DND-41 (cell line): ENCODE results near the gene ERC2.

ENCODE experiments used
- ATAC-seq: fragments of 200-7000 bp; cut with Tn5 transposase; 3 replicates; pipeline ENCODE4 v1.9.1; 2021; ENCODE audit warnings: low read depth; ENCODE audit not compliant: insufficient read depth
- DNase-seq: peaks from one replicate; pipeline ENCODE4 v3.0.0-alpha.2; 2020
- H2AFZ ChIP-seq: 2 replicates; pipeline ENCODE4 v1.6.0; 2012; ENCODE audit warnings: low read depth, low read length
- H3K27ac ChIP-seq: 2 replicates; pipeline ENCODE4 v1.5.1; 2012; ENCODE audit warnings: low read length, inconsistent platforms
- H3K27me3 ChIP-seq: fragments of 200-600 bp; sonication (generic); 2 replicates; pipeline ENCODE4 v1.6.0; 2012; ENCODE audit warnings: low read length, mild to moderate bottlenecking, inconsistent platforms; ENCODE audit not compliant: insufficient read depth, poor library complexity
- H3K36me3 ChIP-seq: 2 replicates; pipeline ENCODE4 v1.5.1; 2012; ENCODE audit warnings: low read length, inconsistent platforms; ENCODE audit not compliant: insufficient read depth
- H3K4me1 ChIP-seq: 2 replicates; pipeline ENCODE4 v1.5.1; 2012; ENCODE audit warnings: mild to moderate bottlenecking, low read length; ENCODE audit not compliant: insufficient read depth
- H3K4me2 ChIP-seq: 2 replicates; pipeline ENCODE4 v1.6.0; 2012; ENCODE audit warnings: mild to moderate bottlenecking, moderate library complexity, low read length, inconsistent platforms; ENCODE audit not compliant: insufficient read depth
- H3K4me3 ChIP-seq, 2 experiments: fragments of 200-600 bp in 1 of 2; shearing (Covaris generic) in 1 of 2; 2 replicates each; pipeline ENCODE4 v1.5.1; 2012 to 2016; ENCODE audit warnings: inconsistent platforms in 2 of 2, low read length in 2 of 2, mild to moderate bottlenecking in 2 of 2, low read depth in 1 of 2, moderate library complexity in 1 of 2
- H3K79me2 ChIP-seq: 2 replicates; pipeline ENCODE4 v1.6.0; 2012; ENCODE audit warnings: low read length, inconsistent platforms; ENCODE audit not compliant: insufficient read depth
- H3K9ac ChIP-seq: 2 replicates; pipeline ENCODE4 v1.6.0; 2012; ENCODE audit warnings: low read depth, mild to moderate bottlenecking, inconsistent platforms, low read length, moderate library complexity
- H3K9me3 ChIP-seq: 2 replicates; pipeline ENCODE4 v1.5.1; 2012; ENCODE audit warnings: low read length, moderate library complexity, mild to moderate bottlenecking, inconsistent platforms; ENCODE audit not compliant: insufficient read depth, severe bottlenecking
- H4K20me1 ChIP-seq: 2 replicates; pipeline ENCODE4 v1.6.0; 2012; ENCODE audit warnings: low read length; ENCODE audit not compliant: insufficient read depth
- EZH2 ChIP-seq: IDR thresholded peaks from 3 replicates; pipeline ENCODE4 v1.6.1; 2012; ENCODE audit warnings: borderline replicate concordance, low read depth, mild to moderate bottlenecking, moderate library complexity, low read length, inconsistent platforms; ENCODE audit not compliant: severe bottlenecking
- TF ChIP-seq, protein P1 (sequence below): IDR thresholded peaks from 2 replicates; pipeline ENCODE4 v1.5.1; 2012; ENCODE audit warnings: borderline replicate concordance, low read length, moderate library complexity, mild to moderate bottlenecking; ENCODE audit not compliant: poor library complexity, severe bottlenecking; ENCODE audit errors: extremely low read depth

The ERC2 gene

DNA sequence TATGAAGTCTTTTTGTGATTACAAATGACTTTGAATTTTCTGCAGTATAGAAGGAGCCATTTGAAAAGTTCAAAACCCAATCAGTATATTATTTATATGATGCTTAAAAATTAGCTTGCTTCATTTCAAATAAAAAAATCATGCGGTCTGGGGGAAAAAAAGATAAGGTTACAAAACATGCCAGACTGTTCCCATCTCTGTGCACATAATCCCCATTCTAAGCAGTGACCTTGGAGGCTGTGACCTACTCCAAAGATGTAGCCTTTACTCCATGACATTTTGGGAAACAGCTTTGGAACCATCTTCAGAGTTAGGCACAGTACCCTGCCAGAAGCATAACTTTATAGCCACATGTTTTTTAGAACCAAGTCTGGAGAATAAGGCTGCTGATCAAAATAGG is 533.5 kb downstream of the ERC2 start:
- TF ChIP-seq, protein P1, sequence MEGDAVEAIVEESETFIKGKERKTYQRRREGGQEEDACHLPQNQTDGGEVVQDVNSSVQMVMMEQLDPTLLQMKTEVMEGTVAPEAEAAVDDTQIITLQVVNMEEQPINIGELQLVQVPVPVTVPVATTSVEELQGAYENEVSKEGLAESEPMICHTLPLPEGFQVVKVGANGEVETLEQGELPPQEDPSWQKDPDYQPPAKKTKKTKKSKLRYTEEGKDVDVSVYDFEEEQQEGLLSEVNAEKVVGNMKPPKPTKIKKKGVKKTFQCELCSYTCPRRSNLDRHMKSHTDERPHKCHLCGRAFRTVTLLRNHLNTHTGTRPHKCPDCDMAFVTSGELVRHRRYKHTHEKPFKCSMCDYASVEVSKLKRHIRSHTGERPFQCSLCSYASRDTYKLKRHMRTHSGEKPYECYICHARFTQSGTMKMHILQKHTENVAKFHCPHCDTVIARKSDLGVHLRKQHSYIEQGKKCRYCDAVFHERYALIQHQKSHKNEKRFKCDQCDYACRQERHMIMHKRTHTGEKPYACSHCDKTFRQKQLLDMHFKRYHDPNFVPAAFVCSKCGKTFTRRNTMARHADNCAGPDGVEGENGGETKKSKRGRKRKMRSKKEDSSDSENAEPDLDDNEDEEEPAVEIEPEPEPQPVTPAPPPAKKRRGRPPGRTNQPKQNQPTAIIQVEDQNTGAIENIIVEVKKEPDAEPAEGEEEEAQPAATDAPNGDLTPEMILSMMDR = no peak
- no peak for TF ChIP-seq EZH2
- H2AFZ ChIP-seq = no peak overlapping the region
- H3K9me3 ChIP-seq = no peaks in the 10 kb centered on the region

GRCh38 chr3:55929154-55929869 is 539.0 kb downstream of the ERC2 start:
- no peaks in the 10 kb centered on the region for H3K4me1 ChIP-seq
- no peak overlapping the region for H3K27ac ChIP-seq
- H4K20me1 ChIP-seq = no peaks in the 10 kb centered on the region
- TF ChIP-seq, protein P1 = no peak
- no peak for TF ChIP-seq EZH2
- no peak for DNase-seq
- no peak for ATAC-seq
- no peaks in the 10 kb centered on the region for H3K79me2 ChIP-seq
- H2AFZ ChIP-seq = no peak overlapping the region
- no peaks in the 10 kb centered on the region for H3K36me3 ChIP-seq
- H3K4me2 ChIP-seq = no peak overlapping the region
- no peak overlapping the region for H3K9ac ChIP-seq
- no peak overlapping the region for H3K4me3 ChIP-seq
- no peaks in the 10 kb centered on the region for H3K27me3 ChIP-seq
- no peaks in the 10 kb centered on the region for H3K9me3 ChIP-seq

More for the DNA sequence above, 533.5 kb downstream of the ERC2 start:
- H3K79me2 ChIP-seq = no peaks in the 10 kb centered on the region
- ATAC-seq = no peak
- H3K9ac ChIP-seq = no peak overlapping the region
- no peak overlapping the region for H3K27ac ChIP-seq
- no peaks in the 10 kb centered on the region for H3K36me3 ChIP-seq
- H3K4me1 ChIP-seq = no peaks in the 10 kb centered on the region
- H3K27me3 ChIP-seq = peaks cover 10% of the 10 kb centered on the region
- no peaks in the 10 kb centered on the region for H4K20me1 ChIP-seq
- no peak overlapping the region for H3K4me3 ChIP-seq
- H3K4me2 ChIP-seq = no peak overlapping the region
- DNase-seq = no peak

GRCh38 chr3:55923626-55924025 is 544.6 kb downstream of the ERC2 start:
- Histone ChIP-seq H4K20me1 (no peaks in the 10 kb centered on the region), H3K27ac (no peak overlapping the region), H3K4me2 (no peak overlapping the region), H3K9me3 (no peaks in the 10 kb centered on the region), H3K79me2 (no peaks in the 10 kb centered on the region), H3K27me3 (peaks cover 3% of the 10 kb centered on the region), H3K9ac (no peak overlapping the region), H3K36me3 (no peaks in the 10 kb centered on the region), H3K4me1 (no peaks in the 10 kb centered on the region), H3K4me3 (no peak overlapping the region), H2AFZ (no peak overlapping the region)
- DNase-seq (no peak), ATAC-seq (no peak)
- TF ChIP-seq, protein P1 = no peak
- TF ChIP-seq EZH2 = no peak
